NCI-H2196 (cell line): ENCODE data around the gene OR5AU1.

Source experiments
- DNase-seq: peaks from one replicate; lab custom pipeline; 2025; ENCODE audit not compliant: unreplicated experiment; lab: John Stamatoyannopoulos, UW

The OR5AU1 gene

DNA sequence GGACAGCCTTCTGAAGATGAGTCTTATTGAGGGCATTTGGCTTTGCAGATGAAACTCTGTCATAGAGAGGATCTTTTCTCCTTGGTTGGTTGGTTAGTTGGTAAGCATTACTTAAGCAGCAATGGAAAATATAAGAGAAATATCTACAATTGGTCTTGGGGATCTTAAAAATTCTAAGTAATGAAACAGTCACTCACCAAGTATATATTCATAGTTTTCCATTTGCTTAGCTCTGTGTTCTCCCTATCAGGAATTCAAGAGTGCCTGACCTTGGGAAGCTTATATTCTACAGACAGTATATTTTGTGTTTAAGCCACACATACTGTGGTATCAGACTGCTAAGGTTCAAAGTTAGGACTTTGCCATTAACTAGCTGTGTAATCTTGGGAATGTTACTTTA lies at the start of gene OR5AU1:
Gene OR5AU1 (minus strand): TSS at position 101 of the 400 bp plus-strand sequence. CDS start 191 bp downstream, outside the sequence.
- no peak for DNase-seq

DNA sequence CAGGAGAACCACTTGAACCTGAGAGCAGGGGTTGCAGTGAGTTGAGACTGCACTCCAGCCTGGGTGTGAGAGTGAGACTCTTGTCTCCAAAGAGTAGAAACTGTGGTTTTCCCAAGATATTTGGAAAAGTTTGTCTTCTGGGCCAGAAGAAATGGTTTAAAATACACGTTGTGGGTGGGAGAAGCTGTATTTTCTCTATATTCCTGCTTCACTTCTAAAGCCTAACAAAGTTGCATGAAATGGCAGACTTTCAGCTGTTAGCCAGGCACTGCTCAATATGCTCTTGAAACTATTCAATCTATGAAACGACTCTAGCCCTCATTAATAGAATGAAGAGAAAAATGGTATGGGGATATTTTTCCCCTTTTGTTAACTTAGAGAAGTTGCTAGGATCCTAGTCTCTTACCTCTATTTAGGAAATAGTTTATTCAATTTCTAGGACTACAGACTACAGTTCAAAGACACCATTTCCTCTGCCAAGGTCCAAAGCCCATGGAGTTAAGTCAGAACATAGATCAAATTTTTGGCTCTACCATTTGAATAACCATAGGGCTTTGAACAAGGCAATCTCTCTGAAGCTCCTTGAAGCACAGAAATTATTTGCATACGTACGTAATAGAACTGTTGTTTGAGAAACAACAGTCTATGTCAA lies 49.3 kb upstream of the OR5AU1 start:
- DNase-seq = no peak

DNA sequence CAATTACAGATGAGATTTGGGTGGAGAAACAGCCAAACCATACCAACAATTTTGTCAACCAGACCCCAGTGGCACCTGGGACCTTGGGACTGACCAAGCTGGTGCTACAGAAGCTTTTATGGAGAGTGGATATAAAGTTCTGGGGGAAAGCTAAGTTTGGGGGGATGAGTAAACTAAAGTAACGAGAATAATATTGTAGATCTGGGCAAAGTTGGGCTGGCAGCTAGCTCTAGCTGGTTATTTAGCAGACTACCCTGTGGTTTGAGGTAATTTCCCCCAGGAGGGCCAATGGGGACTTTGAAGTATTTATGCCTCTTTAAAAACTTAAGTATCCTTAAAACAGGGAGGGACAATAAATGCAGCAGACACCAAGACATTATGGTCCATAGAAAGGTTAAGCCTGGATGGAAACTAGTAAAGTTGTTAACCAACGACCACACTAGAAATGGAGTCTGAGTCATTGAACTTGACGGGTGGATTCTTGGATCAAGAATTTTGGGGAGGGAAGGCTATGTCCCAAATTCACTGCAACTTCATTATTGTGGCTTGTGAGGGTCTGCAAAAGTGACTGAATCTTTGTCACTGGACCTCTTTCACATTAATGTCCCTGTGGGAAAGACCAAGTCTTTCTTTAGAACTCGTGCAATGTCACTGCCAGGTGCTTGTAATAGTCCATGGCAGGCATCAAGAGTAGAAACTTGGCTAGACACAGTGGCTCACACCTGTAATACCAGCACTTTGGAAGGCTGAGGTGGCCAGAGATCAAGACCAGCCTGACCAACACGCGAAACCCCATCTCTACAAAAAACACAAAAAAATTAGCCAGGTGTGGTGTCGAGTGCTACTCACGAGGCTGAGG lies 48.5 kb upstream of the OR5AU1 start:
- no peak for DNase-seq

DNA sequence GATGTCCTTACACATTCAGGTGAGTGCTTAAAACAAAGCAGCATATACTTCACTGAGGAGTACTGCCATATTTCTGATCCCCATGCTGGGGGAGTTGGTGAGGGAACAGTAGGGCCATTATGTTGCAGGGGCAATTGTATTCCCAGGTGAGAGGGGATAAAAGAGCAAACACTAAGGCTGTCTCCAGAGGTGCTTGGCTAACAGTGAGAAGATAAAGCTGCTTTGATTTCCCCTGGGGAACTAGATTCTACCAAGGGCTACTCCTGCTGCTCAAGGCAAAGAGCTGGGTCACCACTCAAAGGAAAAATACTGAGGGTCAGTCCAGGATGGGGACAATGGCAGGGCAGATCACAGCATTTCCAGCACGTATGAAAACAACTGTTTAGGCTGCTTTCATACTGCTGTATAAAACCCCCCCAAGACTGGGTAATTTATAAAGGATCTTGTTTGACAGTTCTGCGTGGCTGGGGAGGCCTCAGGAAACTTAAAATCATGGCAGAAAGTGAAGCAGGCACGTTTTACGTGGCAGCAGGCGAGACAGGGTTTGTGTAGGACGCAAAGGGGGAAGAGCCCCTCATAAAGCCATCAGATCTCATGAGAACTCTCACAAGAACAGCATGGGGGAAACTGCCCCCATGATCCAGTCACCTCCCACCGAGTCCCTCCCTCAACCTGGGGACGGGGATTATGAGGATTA lies 47.8 kb upstream of the OR5AU1 start:
- no peak for DNase-seq

DNA sequence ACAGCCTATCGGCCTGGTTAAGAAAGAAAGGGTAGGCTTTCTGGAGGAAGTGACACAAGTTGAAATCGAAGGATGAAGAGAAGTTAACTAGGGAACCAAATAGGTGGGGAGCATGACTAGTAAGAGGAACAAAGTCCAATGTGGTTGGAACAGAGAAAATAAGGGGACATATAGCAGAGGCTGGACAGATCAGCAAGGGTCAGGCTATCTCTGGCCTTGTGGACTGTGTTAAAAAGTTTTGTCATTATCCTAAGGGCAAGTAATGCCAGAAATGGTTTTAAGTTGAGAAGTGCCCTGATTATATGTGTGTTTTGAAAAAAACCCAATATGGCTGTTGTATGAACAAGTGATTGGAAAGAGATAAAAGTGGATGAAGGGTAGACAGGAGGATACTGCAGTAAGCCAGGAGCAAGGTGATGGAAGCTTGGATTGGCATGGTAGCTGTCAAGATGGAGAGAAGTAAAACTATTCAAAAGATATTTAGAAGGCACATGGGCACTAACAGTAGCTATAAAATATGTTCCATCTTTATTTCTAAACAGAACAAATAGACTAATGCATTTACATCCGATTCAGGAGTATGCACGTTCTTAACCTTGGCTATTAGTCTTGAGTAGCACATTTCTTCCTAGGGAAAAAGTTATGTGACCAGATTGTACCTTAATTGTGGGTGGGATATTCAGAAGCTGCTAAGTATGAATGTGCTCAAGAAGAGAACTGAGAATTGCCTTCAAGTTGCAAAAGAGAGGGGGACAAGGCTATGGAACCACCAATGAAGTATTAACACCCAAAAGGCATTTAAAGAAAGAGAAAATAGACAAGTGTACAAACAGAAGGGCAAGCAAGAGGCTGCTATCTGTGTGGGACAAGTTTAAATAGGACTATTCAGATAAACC lies 46.8 kb upstream of the OR5AU1 start:
- DNase-seq = no peak

DNA sequence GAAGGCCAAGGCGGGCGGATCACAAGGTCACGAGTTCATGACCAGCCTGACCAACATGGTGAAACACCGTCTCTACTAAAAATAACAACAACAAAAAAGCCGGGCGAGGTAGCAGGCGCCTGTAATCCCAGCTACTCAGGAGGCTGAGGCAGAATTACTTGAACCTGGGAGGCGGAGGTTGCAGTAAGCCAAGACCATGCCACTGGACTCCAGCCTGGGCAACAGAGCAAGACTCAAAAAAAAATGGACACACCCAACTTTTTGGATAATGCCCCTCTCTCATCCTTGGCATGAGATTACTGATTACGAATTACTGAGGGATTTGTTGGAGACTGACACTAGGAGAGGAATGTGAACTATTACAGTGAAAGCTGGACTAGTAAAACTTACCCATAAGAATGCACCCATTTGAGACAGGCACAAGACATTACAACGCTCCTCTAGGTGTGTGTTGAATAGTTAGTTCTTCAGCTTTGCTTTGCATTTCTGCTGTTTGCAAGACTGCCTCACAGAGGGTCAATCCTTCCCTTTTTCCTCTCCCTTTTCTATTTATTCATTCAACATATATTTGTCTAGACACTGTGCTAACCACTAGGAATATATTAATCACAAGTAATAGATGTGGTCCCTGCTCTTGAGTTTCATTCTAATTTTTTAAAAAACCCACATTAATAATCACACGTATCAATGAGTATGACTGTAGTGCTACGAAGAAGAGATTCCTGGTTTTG lies 46.0 kb upstream of the OR5AU1 start:
- no peak for DNase-seq

DNA sequence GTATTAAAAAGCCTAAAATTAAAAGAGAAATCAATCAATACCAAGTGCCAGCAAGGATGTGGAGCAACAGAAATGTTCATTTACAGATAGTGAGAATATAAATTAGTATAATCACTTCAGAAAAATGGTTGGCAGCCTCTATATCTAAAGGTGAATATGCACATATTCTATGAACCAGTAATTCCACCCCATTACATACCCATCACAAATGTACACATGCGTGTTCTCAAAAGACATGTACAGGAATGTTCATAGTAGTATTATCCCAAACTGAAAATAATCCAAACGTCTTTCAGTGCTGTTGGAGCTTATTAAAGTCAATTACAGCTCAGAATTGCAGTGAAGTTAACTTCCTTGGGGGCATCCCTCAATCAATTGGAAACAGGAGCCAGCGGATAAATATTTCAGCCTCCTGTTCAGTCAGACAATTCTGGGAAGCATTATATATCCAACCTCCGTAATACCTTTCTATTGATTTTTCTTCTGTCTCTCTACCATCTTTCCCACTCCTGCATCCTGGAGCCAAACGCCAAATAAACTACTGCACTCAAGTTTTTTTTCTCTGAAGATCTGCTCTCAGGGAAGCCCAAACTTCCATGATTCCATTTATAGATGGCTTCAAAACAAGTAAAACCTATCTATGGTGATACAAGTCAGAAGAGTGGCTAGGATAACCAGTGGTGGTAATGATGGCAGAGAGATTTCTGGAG lies 45.0 kb upstream of the OR5AU1 start:
- DNase-seq = no peak

DNA sequence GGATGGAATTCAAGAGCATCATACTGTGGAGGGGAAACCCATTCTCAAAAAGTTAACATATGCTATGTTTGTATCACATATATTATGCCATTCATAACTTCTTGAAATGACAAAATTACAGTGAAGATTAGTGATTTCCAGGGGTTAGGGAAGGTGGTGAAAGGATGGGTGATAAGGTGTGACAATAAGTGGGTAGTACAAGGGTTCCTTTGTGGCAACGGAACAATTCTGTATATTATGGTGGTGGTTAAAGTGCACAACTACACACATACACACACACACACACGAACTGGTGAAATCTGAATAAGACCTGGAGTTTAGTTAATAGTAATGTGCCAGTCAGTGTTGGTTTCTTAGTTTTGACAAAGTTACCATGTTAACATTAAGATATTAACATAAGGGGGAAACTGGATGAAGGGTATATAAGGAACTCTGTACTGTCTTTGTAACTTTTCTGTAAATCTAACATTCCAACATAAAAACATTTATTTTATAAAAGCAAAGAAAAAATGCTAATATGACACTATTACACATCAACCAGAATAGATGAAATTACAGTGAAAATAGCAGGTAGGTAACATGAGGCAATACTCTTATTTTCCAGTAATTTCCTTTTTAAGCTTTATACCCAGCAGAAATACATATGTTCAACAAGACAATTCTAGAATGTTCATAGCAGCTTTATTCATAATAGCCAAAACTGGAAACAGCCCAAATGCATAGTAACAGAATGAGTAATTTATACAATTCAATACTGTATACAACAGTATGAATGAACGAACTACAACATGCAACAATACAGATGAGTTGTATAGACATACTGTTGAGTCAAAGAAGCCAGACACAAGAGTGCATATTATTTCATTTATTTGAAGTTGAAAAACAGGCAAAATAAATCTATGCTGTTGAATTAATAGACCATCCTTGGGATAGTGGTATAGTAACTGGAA lies 44.0 kb upstream of the OR5AU1 start:
- DNase-seq = no peak

DNA sequence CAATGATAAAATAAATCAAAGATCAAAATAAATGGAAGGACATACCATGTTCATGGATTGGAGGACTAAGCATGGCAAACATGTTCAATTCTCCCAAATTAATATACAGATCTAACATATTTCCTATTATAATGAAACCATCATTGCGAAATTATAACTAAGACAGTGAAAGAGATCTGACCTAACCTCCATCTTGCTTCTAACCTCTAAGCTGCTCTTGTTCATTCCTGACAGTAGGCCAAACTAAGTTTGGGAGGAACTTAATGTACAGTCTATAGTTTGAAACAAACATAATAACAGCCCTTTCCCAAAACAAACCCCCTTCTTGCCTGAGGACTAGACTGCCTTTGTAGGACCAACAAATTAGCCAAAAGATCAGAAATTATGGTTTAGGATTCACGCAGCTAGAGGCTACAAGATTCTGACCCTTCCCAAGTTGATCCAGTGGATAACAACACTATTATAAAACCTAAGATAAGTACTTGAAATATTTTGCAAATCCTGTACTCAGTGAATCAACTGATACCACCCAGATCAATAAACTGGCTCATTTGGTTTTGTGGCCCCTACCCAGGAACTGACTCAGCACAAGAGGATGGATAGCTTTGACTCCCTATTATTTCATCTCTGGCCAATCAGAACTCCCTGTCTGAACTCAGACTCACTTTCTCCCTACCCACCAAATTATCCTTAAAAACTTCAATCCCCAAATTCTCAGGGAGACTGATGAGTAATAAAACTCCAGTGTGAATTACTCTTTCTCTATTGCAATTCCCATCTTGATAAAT lies 41.7 kb upstream of the OR5AU1 start:
- DNase-seq = no peak

DNA sequence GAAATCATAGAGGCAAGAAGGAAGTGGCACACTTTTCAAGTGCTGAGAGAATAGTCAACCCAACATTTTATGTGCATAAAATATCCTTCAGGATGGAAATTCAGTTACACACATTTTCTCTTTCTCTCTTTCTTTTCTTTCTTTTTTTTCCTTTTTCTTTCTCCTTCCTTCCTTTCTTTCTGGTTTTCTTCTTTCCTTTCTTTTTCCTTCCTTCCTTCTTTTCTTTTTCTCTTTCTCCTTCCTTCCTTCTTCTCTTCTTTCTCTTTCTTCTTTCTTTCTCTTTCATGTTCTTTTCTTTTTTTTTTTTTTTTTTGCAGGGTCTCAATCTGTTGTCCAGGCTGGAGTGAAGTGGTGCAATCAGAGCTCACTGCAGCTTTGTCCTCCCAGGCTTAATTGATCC lies 38.7 kb upstream of the OR5AU1 start:
- no peak for DNase-seq

DNA sequence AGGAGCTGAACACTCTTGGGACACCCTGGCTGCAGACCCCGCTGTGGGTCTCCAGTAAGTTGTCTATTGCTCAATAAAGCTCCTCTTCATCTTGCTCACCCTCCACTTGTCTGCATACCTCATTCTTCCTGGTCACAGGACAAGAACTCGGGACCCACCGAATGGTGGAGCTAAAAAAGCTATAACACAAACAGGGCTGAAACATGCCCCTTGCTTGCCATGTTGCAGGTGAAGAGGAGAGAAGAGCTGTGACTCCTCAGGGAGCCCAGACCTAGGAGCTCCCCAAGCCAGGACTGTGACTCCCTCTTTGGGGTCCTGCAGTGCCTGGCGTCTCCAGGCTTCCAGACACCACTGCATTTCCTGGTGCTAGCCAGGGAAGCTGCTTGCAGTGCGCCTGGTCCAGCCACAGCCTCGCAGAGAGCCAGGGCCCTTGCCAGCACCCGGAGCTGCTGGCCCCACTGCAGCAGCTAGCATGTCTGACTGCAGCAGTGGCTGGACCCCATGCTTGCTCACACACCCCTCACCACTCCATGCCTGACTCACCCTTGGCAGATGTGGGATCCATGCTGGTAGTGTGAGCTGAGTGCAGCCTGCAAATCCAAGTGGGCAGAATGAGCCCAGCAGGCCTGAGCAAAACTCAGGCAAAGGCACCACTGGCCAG lies 37.1 kb upstream of the OR5AU1 start:
- no peak for DNase-seq

DNA sequence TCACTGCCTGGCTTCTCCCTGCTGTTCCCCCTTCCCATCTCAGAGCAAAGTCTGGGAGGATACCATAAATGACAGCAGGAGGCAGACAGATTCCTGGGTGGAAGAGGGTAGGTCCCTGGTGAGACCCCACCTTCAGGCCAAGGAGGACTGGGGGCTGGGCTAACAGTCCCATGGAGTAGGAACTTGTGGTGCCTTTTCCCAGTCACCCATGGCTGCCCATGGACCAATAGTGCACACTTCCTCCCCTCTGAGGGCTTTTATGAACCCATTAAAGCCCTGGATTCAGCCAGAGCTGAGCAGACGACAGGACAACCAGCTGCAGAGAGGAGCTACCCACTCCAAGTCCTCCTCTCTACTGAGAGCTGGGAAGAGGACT lies 36.6 kb upstream of the OR5AU1 start:
- no peak for DNase-seq

DNA sequence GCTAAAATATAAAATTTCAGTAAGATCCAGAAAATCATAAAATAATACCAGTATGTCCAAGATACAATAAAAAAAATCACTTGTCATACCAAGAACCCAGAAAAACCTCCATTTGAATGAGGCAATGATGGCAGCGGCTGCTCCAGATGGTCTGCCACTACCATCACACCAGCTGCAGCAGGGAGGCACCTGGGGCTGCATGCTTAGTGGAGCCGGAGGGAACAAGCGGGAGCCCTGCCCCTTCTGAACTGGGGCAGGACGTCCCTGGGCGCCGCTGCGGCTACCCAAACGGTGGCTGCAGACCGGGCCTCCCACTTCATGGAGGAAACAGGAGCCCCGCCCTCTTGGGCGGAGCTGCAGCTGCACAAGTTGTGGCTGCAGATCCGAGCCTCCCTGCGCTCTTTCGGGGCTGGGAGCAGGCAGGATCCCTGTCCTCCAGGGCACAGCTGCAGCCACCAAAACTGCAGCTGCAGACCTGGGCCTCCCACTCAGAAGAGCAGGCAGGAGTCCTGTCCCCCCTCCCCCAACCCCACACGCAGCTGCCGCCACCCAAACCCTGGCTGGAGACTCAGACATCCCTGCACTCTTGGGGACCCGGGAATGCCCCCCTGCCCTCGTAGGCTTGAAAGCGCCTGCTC lies 36.1 kb upstream of the OR5AU1 start:
- DNase-seq = no peak

DNA sequence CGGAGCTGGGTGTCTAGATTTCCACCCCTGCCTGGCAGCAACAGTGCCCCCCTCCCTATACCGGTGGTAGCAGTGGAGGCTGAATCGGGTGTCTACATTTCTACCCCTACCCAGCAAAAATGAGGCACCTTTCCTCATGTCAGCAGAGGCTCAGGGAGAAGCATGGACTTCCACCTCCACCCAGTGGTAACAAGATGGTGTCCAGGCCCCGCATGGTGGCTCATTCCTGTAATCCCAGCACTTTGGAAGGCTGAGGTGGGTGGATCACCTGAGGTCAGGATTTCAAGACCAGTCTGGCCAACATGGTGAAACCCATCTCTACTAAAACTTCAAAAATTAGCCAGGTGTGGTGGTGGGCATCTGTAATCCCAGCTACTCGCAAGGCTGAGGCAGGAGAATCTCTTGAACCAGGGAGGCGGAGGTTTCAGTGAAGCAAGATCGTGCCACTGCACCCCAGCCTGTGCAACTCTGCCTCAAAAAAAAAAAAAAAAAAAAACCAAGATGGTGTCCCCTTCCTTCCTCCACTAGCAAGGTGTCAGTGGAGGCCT lies 35.5 kb upstream of the OR5AU1 start:
- no peak for DNase-seq

DNA sequence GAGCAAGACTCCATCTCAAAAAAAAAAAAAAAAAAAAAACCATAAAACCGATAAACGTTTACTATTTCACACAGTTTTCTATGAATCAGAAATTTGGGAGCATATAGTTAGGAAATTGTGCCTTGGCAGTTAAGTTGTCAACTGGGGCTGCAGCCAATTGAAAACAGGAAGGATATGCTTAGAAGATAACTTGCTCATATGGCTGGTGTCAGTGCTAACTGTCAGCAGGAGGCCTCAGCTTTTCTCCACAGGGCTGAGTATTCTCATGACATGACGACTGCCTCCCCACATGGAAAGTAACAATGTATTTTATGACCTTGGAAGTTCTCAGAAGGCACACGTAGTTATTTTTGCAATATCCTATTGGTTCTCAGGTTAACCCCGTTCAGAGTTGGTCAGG lies 29.6 kb upstream of the OR5AU1 start:
- DNase-seq = no peak

DNA sequence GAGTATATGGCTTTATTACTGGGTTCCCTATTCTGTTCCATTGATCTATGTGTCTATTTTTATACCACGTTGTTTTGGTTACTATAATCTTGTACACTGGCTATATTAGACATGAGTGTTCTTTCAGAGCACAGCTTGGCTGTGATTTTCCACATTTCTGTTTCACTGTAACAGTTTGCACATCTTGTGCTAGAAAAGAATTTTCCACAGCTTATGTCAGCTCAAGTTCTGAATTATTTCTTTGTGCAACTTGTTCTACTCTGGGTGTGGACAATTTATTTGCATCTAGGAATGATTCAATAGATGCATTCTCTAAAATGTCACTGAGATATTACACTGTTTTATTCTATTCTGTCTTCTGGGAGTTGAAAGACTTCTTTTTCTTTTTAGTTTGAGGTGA lies 28.4 kb upstream of the OR5AU1 start:
- no peak for DNase-seq

DNA sequence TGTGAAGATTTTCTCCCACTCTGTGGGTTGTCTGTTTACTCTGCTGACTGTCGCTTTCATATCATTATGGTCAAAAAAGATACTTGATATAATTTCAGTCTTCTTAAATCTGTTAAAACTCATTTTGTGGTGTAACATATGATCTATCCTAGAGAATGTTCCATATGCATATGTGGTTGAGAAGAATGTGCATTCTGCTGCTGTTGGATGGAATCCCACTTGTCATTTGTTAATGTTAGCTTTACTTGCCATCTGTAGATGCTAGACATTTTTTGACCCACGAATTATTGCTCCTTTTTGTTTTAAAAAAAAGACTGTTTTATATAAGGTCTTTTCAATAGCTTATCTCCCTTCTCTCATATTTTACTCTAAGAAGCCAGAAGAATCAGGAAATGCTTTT lies 26.3 kb upstream of the OR5AU1 start:
- DNase-seq = no peak
